Activated CD8-positive, alpha-beta memory T cell treated with anti-CD3 and anti-CD28 coated beads, Interleukin-2, amount 50 U/mL, for 24 hours (primary cell): ENCODE results near the gene NOXA1.

Source experiments
- DNase-seq: peaks from one replicate; pipeline ENCODE4 v3.0.0-alpha.2; 2020; ENCODE audit errors: extremely low read depth

The NOXA1 gene

DNA sequence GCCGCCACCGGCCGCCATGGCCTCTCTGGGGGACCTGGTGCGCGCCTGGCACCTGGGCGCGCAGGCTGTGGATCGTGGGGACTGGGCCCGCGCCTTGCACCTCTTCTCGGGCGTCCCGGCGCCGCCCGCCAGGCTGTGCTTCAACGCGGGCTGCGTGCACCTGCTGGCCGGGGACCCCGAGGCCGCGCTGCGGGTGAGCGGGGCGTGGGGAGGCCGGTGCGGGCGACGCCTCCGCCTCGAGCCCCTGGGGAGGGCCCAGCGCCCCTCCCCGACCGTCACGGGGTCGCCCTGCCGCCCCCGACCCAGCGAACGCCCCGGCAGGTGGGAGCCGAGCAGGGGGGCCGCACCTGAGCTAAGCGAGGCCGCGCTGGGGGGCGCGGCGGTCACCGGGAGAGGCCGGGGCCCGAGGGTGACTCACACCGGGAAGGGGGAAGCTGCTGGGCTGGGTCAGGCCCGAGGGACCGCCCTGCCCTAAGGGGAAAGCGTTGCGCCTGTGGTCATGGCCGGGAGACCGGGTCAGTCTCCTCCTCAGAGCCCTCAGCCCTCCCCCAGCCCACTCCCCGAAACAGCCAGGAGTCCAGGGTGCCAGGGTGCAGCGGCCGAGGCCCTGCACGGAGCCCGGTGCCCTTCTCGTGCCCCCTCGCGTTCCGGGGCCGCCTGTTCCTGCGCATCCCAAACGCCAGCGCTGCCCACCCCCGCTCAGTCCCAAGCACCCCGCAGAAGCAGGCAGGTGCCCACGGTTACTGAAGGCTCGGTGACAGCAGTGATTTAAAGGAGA lies 510 bp downstream of the NOXA1 start:
- no peak for DNase-seq

DNA sequence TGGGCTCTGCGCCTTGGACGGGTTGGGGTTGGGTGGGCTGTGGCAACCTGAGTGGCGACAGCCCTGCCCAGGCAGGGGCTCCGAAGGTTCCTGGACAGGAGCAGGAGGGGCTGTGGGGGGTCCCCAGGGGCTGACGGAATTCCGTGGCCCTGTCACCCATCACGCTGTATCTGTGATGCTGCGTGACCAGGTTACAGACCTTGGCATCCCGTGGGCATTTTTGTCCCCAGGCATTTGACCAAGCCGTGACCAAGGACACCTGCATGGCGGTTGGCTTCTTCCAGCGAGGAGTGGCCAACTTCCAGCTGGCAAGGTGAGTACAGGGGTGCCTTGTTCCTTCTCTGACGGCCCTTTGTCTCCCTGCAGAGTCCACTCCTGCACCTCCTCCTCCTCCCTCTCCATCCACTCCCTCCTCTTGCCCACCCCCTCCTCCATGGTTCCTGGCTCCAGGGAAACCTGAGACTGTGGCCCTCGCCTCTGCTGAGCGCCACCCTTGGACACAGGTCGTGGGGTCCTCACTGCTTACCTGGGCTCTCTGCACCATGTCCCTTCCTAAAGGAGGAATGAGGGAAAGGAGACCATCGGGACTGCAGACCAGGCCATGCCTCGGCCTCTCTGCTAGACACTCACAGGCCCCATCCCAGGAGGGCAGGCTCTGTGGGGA lies 3.0 kb downstream of the NOXA1 start:
- no peak for DNase-seq

GRCh38 chr9:137427454-137428310 lies 4.5 kb downstream of the NOXA1 start:
- no peak for DNase-seq

DNA sequence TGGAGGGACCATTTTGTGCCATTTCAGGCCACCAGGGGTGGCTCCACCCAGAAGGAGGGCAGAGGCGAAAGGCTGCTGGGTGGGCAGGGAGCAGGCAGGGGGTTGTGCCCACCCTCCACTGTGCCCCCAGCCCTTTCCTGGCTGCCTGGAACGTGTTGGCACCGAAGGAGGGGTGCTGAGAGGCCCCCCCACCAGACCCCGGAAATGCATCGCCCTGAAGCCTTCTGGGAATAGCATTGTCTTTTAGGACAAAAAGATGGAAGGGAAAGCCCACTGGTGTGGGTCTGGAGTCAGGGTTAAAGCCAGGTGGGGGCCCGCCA lies 5.1 kb downstream of the NOXA1 start:
- DNase-seq = no peak

- no peak for DNase-seq
Measured at GRCh38 chr9:137428841-137429545, 5.8 kb downstream of the NOXA1 start.

GRCh38 chr9:137429546-137429890 lies 6.3 kb downstream of the NOXA1 start:
- DNase-seq = no peak

DNA sequence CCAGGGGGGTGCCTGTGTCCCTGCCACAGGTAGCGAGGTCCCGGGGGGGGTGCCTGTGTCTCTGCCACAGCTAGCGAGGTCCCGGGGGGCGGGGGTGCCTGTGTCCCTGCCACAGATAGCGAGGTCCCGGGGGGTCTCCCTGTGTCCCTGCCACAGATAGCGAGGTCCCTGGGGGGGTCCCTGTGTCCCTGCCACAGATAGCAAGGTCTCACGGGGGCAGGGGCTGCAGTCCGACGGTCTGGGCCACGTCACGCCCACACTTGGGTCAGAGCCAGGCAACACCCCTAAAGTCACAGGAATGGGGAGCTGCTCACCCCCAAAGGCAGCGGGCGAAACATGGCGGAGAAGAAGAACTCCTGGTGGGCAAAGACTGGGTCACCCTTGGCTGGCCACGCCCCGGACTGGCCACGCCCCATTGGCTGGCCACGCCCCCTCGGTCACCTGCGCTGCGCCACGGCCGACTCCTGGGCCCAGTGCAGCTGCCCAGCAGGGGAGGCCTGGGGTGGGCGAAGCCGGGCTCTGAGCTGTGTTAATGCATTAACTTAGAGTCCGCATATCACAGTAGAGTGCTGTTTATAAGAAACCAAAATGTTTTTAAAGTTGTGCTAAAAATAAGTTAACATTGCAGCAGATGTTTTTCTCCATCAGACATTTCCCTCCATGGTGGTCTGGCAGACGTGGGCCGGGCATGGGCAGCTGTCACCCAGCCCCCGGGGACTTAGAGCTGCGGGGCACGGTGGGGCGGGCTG lies 7.0 kb downstream of the NOXA1 start:
- no peak for DNase-seq

- DNase-seq = no peak
Measured at GRCh38 chr9:137430723-137431415, 7.7 kb downstream of the NOXA1 start.

- no peak for DNase-seq
Measured at GRCh38 chr9:137431416-137431931, 8.3 kb downstream of the NOXA1 start.

DNA sequence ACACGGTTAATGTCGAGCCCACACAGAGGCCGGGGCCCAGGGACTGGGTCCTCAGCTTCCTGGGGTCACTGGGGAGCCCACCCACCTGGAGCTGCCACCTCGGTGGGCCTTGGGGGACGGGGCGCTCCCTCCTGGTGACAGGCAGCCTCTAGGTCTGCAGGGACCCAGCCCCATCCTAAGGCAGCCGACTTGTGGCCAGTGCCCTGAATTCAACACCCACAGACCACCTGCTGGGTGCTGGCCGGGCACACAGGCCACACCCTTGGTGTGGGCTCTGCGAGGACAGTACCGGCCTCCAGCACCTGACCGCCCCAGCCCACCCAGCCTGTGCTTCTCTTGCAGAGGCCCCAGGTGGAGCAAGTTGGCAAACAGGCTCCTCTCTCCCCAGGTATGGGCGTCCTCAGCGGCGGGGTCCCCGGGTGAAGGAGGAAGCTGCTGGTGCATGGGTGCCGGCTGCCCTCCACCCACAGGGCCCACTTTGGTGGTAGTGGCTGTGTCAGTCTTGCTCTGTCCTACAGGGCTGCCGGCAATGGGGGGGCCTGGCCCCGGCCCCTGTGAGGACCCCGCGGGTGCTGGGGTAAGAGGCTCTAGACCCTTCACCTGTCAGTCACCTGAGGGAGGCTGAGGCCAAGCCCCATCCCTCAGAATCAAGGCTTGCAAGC lies 9.6 kb downstream of the NOXA1 start:
- DNase-seq = no peak

- DNase-seq = no peak
Measured at GRCh38 chr9:137433349-137433915, 10.2 kb downstream of the NOXA1 start.

- DNase-seq = no peak
Measured at GRCh38 chr9:137433916-137434431, 10.8 kb downstream of the NOXA1 start.

- DNase-seq = no peak
Measured at GRCh38 chr9:137434498-137435380, 11.5 kb downstream of the NOXA1 start.

DNA sequence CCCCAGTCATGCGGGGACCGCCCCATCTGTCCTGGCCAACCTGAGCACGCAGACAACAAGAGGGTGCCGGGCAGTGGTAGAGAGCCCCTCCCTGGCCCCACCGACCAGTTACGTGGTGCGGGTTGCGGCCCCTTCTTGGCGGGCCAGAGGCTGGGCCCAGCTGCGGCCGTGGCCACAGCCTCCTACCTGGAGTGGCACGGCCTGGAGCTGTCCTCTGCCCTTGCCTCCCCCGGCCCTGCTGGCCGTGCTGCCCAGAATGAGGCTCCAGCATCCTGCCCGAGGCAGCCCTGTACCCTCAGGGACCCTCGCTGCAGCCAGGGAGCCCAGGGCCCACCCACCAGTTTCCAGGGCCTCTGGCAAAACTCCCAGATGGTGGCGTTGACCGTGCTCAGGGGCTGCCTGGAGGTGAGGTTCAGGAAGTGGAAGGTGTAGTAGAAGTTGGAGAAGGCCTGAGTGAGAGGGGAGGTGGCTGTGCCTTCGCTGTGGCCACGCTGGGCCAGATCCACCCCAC lies 12.2 kb downstream of the NOXA1 start:
- DNase-seq = no peak

GRCh38 chr9:137435980-137436760 lies 13.0 kb downstream of the NOXA1 start:
- no peak for DNase-seq

DNA sequence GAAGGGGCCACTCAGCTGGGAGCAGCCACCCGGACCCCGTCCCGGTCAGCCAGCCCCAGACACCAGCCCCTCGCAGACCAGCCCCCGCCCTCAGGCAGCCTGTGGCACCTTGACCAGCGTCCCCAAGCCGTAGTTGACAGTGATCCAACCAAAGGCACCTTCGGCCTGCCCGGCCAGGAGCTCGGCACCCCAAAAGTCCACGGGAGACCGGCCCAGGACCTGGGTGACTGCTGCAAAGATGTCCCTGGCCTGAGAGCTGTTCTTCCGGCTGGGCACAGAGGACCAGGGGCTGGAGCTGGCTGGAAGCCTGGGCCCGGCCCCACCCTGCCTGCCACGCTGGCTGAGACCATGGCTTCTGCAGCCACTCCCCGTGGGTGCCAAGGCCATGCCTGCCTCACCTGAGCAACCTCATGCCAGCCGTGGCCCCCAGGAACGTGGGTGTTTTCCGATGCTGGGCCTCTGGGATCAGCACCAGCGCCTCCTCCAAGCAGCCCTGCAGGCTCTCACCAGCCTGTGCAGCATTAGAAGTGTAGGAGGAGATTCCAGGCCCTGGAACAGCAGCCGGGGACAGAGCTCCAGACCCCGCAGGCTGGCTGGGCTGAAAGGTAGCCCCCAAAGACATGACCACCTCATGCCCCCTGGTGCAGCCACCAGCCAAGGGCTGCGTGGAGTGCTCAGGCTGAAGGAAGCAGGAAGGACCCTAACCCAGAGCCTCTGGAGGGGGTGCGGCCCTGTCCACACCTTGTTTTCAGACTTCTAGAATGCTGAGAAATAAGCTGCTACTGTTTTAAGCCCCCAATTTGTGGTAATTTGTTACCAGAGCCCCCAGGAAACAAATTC lies 13.8 kb downstream of the NOXA1 start:
- no peak for DNase-seq
